Pons (tissue), 1 donor: ENCODE data around the gene BABAM2.

ENCODE experiments used
- DNase-seq: peaks from one replicate; pipeline ENCODE4 v3.0.0-alpha.2; 2016; ENCODE audit warnings: low spot score

Gene BABAM2

GRCh38 chr2:28129955-28130695 lies 239.6 kb downstream of the BABAM2 start:
- no peak for DNase-seq

DNA sequence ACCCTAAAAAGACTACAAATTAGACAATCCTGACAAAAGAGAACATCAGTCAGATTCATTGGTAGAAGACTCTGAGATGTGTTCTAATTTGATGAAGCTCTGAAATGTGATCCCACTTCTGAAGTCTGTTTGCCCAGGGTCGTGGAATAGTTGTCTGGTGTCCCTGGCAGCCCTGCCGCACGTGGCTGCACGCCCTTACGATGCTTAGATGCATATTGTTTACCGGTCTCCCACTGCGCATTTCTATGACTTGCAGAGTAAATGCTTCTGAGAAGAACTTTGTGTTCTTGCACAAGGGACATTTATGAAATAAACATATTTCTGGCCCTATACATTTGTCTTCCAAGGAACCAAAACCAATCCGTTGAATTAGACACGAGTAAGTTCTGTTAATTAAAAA lies 243.2 kb downstream of the BABAM2 start:
- DNase-seq: no peak

GRCh38 chr2:28134262-28134812 lies 243.8 kb downstream of the BABAM2 start:
- DNase-seq: no peak

GRCh38 chr2:28134857-28135256 lies 244.3 kb downstream of the BABAM2 start:
- DNase-seq: no peak

- no peak for DNase-seq
Measured at GRCh38 chr2:28135324-28135723, 244.8 kb downstream of the BABAM2 start.

DNA sequence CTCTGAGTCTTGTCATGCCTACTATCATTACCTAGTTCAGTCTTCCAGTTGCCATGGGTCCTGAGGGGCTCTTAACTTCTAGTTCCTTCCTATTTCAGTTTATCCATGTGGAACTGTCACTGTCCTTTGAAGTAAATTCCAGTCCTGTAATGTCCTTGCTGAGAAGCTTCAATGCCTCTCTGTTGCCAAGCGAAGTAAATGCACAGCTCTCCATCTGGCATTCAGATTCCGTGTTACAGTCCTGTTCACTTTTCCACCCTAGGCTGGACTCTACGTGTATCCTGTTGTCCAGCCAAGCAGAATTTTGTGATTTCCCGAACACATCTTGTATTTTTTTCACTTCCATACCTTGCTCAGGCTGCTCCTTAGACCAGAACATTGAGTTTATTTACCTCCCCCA lies 245.3 kb downstream of the BABAM2 start:
- no peak for DNase-seq

GRCh38 chr2:28136556-28136955 lies 246.0 kb downstream of the BABAM2 start:
- DNase-seq: no peak

- peak; percentile 40 for DNase-seq
Measured at GRCh38 chr2:28137221-28137620, 246.7 kb downstream of the BABAM2 start.

GRCh38 chr2:28142386-28142785 lies 251.9 kb downstream of the BABAM2 start:
- DNase-seq: no peak

DNA sequence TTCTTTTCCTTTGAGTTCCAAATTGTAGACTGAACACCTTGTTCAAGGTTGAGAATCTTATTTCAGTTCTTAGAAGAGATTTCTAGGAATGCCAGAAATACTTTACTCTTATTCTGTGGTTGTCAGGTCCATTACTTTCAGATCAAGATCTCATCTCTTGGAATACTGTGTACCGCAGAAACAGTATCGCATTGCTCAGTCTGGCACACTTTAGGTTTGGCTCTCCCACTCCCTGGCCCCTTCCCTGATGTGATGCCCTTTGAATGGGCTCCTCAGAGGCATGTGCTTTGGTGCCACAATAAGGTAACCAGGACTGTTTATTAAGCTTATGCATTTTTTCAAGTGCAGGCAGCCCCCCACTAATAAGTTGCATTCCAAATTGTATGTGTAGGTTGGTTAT lies 257.5 kb downstream of the BABAM2 start:
- no peak for DNase-seq

DNA sequence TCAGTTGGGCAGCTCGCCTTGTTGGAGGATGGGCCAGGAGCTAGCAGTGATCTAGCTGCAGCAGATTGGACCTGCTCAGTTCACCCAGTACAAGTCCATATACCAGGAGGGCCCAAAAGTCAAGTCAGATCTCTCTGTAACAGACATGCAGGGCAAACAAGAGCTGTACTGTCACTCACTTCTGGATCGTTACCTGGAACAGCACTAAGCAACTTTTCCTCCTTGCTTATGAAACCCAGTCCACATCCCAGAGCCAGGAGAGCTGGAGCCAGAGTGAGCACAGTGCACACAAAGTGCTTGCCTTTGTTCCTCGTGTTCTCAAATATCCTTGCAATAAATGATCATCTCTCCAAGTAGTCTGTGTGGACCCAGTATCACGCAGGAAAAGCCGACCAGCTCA lies 258.0 kb downstream of the BABAM2 start:
- no peak for DNase-seq

- DNase-seq: no peak
Measured at GRCh38 chr2:28150236-28150915, 259.8 kb downstream of the BABAM2 start.

- DNase-seq: no peak
Measured at GRCh38 chr2:28150994-28151393, 260.5 kb downstream of the BABAM2 start.

GRCh38 chr2:28152585-28153280 lies 262.2 kb downstream of the BABAM2 start:
- DNase-seq: no peak

- DNase-seq: no peak
Measured at GRCh38 chr2:28153851-28154250, 263.3 kb downstream of the BABAM2 start.

GRCh38 chr2:28155086-28155485 lies 264.6 kb downstream of the BABAM2 start:
- DNase-seq: no peak

DNA sequence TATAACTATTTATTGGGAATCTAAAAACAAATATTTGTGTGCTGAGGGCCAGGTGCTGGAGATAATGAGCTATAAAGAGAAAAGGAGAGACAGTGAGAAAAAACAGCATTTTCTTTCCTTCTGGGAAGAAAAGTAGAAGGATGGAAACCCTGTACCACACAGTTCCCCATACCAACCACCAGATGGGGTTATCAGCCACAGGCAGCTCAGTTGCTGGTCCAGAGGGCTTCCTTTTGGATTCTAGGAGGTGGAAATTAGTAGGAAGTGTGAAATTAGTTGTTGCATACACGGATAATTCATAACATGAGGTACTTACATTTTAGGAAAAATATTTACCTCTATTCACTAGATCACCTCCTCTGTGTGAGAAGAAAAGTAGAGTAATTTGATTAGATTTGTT lies 265.1 kb downstream of the BABAM2 start:
- no peak for DNase-seq

DNA sequence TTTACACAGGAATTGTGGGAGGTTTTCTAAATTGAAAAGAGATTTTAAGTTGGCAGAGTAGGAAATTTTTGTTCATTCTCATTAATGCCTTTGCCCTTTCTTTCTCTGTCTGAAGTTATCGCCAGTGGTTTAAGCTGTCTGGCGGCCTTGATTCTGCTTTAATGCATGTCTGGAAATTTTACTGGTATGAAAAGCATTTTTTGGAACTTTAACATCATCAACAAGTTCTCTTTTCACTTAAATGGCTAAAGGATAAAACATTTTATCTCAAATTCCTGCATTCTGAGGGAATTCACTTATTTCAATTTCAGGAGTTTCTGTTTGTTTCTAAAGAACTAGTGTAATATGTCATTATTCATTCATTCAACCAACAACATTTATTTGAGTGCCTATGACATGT lies 268.3 kb downstream of the BABAM2 start:
- DNase-seq: no peak

DNA sequence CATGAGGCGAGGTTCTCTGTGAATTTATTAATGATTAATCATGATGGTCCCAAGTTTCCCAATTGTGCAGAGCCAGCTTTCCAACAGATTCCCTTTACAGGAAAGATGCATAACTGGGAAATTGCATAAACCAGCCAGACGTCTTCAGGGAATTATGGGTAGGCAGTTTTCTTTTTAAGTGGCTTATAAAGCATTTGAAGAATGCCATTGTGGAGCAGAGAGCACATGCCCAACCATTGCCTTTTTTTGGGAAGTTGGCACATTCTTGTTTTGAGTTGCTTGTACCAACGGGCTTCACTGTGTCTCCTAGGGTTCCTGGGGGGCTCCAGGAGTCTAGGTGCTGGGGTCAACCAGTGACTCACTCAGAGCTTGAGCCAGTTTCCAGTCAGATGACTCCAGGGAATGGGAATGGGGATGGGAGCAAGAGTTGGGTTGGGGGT lies 270.5 kb downstream of the BABAM2 start:
- DNase-seq: no peak

DNA sequence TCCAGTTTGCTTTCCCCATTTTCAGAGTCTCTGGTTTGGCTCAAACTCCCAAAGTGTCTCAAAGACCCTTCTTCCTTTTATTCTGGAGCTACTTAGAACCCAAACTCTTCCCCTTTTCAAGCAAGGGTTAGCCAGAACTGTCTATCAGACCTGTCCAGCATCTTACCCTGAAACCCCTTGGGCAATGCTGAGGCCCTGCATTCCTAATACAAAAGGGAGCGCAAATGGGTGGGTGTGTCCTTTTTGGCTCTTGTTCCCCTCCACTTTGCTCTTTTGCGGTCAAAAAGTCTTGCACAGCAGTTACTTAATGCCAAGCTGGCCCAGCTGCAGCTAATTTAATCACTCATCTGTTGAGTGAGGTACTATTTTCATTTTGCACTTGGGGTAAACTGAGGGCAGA lies 270.9 kb downstream of the BABAM2 start:
- DNase-seq: no peak

DNA sequence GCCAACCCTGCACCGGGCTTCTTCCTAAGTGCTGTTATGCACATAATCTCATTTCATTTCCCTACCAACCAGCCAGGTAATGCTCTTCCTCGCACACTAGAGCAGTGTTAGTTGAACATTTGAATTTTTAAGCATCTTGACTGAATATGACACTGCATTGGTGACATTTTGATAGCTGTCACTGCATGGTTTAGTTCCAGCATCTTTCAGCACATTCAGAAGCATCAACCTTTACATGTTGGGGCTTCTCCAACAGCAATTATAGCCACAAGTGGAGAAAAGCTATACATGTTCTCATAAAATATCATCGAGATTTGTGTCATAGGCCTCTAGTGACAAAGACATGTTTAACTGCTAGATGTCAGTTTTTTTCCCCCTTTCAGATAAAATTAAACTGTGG lies 272.0 kb downstream of the BABAM2 start:
- DNase-seq: no peak

- DNase-seq: no peak
Measured at GRCh38 chr2:28163028-28163427, 272.5 kb downstream of the BABAM2 start.
